ENCODE results near the gene UMODL1.
"Not testable (repeated sequence)": the region's sequence is repeated elsewhere in the genome, so short reads cannot be mapped to it uniquely, and the experiment has no call there.

- TF ChIP-seq CREB5 (CRISPR knock-in tag; IDR thresholded peaks at IDR 0.05; ENCODE audit: low read depth); TCF4 (CRISPR knock-in tag; IDR thresholded peaks at IDR 0.05; ENCODE audit: borderline replicate concordance); ZFP3 (CRISPR knock-in tag; IDR thresholded peaks at IDR 0.05); BACH2 (CRISPR knock-in tag; IDR thresholded peaks at IDR 0.05; ENCODE audit: borderline replicate concordance): not testable (repeated sequence)
These were observed 6.6 kb downstream of the UMODL1 start for GRCh38 chr21:42077685-42078238.
